Measurements from ENCODE around the gene BBS9.

The BBS9 gene

GRCh38 chr7:33354201-33354600, 224.8 kb downstream of the BBS9 start:
- DNase-seq (ENCODE audit: low read depth in 2 of 3, low spot score in 2 of 3): no peak

GRCh38 chr7:33355386-33355785, 226.0 kb downstream of the BBS9 start:
- no peak for DNase-seq (ENCODE audit: low read depth in 2 of 3, low spot score in 2 of 3)

- no peak for DNase-seq (ENCODE audit: low read depth in 2 of 3, low spot score in 2 of 3)
Measured at GRCh38 chr7:33356336-33356735, 227.0 kb downstream of the BBS9 start.

- no peak for DNase-seq (ENCODE audit: low read depth in 2 of 3, low spot score in 2 of 3)
Measured at GRCh38 chr7:33357846-33358245, 228.5 kb downstream of the BBS9 start.

- no peak for DNase-seq (ENCODE audit: low read depth in 2 of 3, low spot score in 2 of 3)
Measured at GRCh38 chr7:33369888-33370287, 240.5 kb downstream of the BBS9 start.

GRCh38 chr7:33373195-33373594, 243.8 kb downstream of the BBS9 start:
- no peak for DNase-seq (ENCODE audit: low read depth in 2 of 3, low spot score in 2 of 3)

GRCh38 chr7:33379891-33380525, 250.6 kb downstream of the BBS9 start:
- no peak for DNase-seq (ENCODE audit: low read depth in 2 of 3, low spot score in 2 of 3)

GRCh38 chr7:33388332-33388731, 259.0 kb downstream of the BBS9 start:
- DNase-seq (ENCODE audit: low read depth in 2 of 3, low spot score in 2 of 3): no peak

GRCh38 chr7:33392148-33392547, 262.8 kb downstream of the BBS9 start:
- no peak for DNase-seq (ENCODE audit: low read depth in 2 of 3, low spot score in 2 of 3)

- no peak for DNase-seq (ENCODE audit: low read depth in 2 of 3, low spot score in 2 of 3)
Measured at GRCh38 chr7:33393770-33394169, 264.4 kb downstream of the BBS9 start.

GRCh38 chr7:33395340-33395739, 266.0 kb downstream of the BBS9 start:
- DNase-seq (ENCODE audit: low read depth in 2 of 3, low spot score in 2 of 3): no peak

- DNase-seq (ENCODE audit: low read depth in 2 of 3, low spot score in 2 of 3): no peak
Measured at GRCh38 chr7:33399528-33400213, 270.3 kb downstream of the BBS9 start.

- no peak for DNase-seq (ENCODE audit: low read depth in 2 of 3, low spot score in 2 of 3)
Measured at GRCh38 chr7:33400214-33400538, 270.8 kb downstream of the BBS9 start.

- DNase-seq (ENCODE audit: low read depth in 2 of 3, low spot score in 2 of 3): no peak
Measured at GRCh38 chr7:33410266-33410665, 280.9 kb downstream of the BBS9 start.

- DNase-seq (ENCODE audit: low read depth in 2 of 3, low spot score in 2 of 3): no peak
Measured at GRCh38 chr7:33411020-33411419, 281.7 kb downstream of the BBS9 start.

GRCh38 chr7:33412331-33412730, 283.0 kb downstream of the BBS9 start:
- DNase-seq (ENCODE audit: low read depth in 2 of 3, low spot score in 2 of 3): no peak

GRCh38 chr7:33418251-33418701, 288.9 kb downstream of the BBS9 start:
- DNase-seq (ENCODE audit: low read depth in 2 of 3, low spot score in 2 of 3): no peak

- DNase-seq (ENCODE audit: low read depth in 2 of 3, low spot score in 2 of 3): no peak
Measured at GRCh38 chr7:33420311-33420940, 291.1 kb downstream of the BBS9 start.

- DNase-seq (ENCODE audit: low read depth in 2 of 3, low spot score in 2 of 3): no peak
Measured at GRCh38 chr7:33421429-33421828, 292.1 kb downstream of the BBS9 start.

GRCh38 chr7:33422141-33422540, 292.8 kb downstream of the BBS9 start:
- DNase-seq (ENCODE audit: low read depth in 2 of 3, low spot score in 2 of 3): no peak

GRCh38 chr7:33422825-33423645, 293.7 kb downstream of the BBS9 start:
- DNase-seq (ENCODE audit: low read depth in 2 of 3, low spot score in 2 of 3): no peak

- no peak for DNase-seq (ENCODE audit: low read depth in 2 of 3, low spot score in 2 of 3)
Measured at GRCh38 chr7:33423646-33424020, 294.3 kb downstream of the BBS9 start.

Measured in activated CD8-positive, alpha-beta memory T cell treated with anti-CD3 and anti-CD28 coated beads for 48 hours (primary cell).